ENCODE results near the gene ASGR1.

GRCh38 chr17:7205561-7205960 is 26.4 kb upstream of the ASGR1 start:
- no peak for TF ChIP-seq CTCF (conservative IDR thresholded peaks at IDR 0.05; ENCODE audit: low read depth, low read length)
- TF ChIP-seq RAD21 (IDR thresholded peaks at IDR 0.05; ENCODE audit: low read length) = no peak
- no peak for TF ChIP-seq POLR2A (IDR thresholded peaks at IDR 0.05; ENCODE audit: low read depth, low read length)
- TF ChIP-seq CHD1 (IDR thresholded peaks at IDR 0.05; ENCODE audit: low read depth, low read length) = no peak
- no peak for TF ChIP-seq MXI1 (IDR thresholded peaks at IDR 0.05; ENCODE audit: borderline replicate concordance, low read depth, low read length)
- no peak for TF ChIP-seq SMC3 (IDR thresholded peaks at IDR 0.05; ENCODE audit: low read depth, low read length)
- TF ChIP-seq FOS (IDR thresholded peaks at IDR 0.05; ENCODE audit: low read depth, low read length) = no peak
- TF ChIP-seq USF2 (IDR thresholded peaks at IDR 0.05; ENCODE audit: low read depth, low read length) = no peak
- TF ChIP-seq RCOR1 (IDR thresholded peaks at IDR 0.05; ENCODE audit: insufficient replicate concordance, low read length) = no peak
- TF ChIP-seq BHLHE40 (IDR thresholded peaks at IDR 0.05; ENCODE audit: low read depth, low read length) = no peak
